HUDEP-2 (cell line): ENCODE results near the gene ARMC7.
"Not testable (repeated sequence)": the region's sequence is repeated elsewhere in the genome, so short reads cannot be mapped to it uniquely, and the experiment has no call there.

Experiments used
- DNase-seq, 76 experiments: peaks; one replicate each; lab custom pipeline; 2025; ENCODE audit not compliant: unreplicated experiment in 76 of 76; lab: John Stamatoyannopoulos, UW

Gene ARMC7

GRCh38 chr17:75151930-75152329 lies 42.2 kb downstream of the ARMC7 start:
- no peak for DNase-seq

GRCh38 chr17:75152523-75152921 lies 42.8 kb downstream of the ARMC7 start:
- DNase-seq: no peak

- peak in 31 of 76 experiments; percentile 6 to 40 (median 21) for DNase-seq
Observed at GRCh38 chr17:75152922-75153779, 43.4 kb downstream of the ARMC7 start.

GRCh38 chr17:75153780-75154194 lies 44.0 kb downstream of the ARMC7 start:
- peak in 7 of 76 experiments; percentile 5 to 40 (median 19) for DNase-seq

GRCh38 chr17:75154195-75155106 lies 44.7 kb downstream of the ARMC7 start, which contains the start of gene JPT1:
TSS of gene JPT1 (minus strand) at chr17:75154512. CDS start at chr17:75154397, 115 bp downstream.
- DNase-seq: peak in 75 of 76 experiments; percentile 33 to 99 (median 96)

GRCh38 chr17:75155191-75155601 lies 45.4 kb downstream of the ARMC7 start:
- DNase-seq: no peak

GRCh38 chr17:75158480-75158879 lies 48.7 kb downstream of the ARMC7 start:
- not testable (repeated sequence) for DNase-seq

GRCh38 chr17:75159196-75160031 lies 49.6 kb downstream of the ARMC7 start:
- DNase-seq: no peak

- DNase-seq: no peak
Observed at GRCh38 chr17:75160211-75160610, 50.4 kb downstream of the ARMC7 start.

GRCh38 chr17:75163074-75163473 lies 53.3 kb downstream of the ARMC7 start:
- DNase-seq: no peak

- DNase-seq: not testable (repeated sequence)
Observed at GRCh38 chr17:75164606-75165005, 54.8 kb downstream of the ARMC7 start.

- no peak for DNase-seq
Observed at GRCh38 chr17:75168998-75169397, 59.2 kb downstream of the ARMC7 start.

- DNase-seq: no peak
Observed at GRCh38 chr17:75173526-75173925, 63.8 kb downstream of the ARMC7 start.

GRCh38 chr17:75174996-75175395 lies 65.2 kb downstream of the ARMC7 start:
- DNase-seq: no peak

- no peak for DNase-seq
Observed at GRCh38 chr17:75176625-75177024, 66.9 kb downstream of the ARMC7 start.

- DNase-seq: no peak
Observed at GRCh38 chr17:75178453-75178852, 68.7 kb downstream of the ARMC7 start.
